Esophagus muscularis mucosa (tissue), 3 donors: ENCODE results near the gene RETREG1.

Experiments
- CTCF ChIP-seq, 3 experiments: fragments of 200-600 bp in 2 of 3; fragments of 450-650 bp in 1 of 3; sonication (generic) in 2 of 3; IDR thresholded peaks; one replicate each; pipeline ENCODE4 v1.5.1; 2017 to 2019; ENCODE audit warnings: antibody characterized with exemption in 3 of 3, mild to moderate bottlenecking in 2 of 3, moderate library complexity in 1 of 3
- EP300 ChIP-seq: sonication (generic); formaldehyde crosslinking; IDR thresholded peaks from one replicate; pipeline ENCODE4 v1.6.1; 2017; ENCODE audit warnings: antibody characterized with exemption

GRCh38 chr5:16656561-16657191, 39.9 kb upstream of the RETREG1 start:
- TF ChIP-seq CTCF (IDR thresholded peaks at IDR 0.05) (no peak), EP300 (no peak)
